Urinary bladder (tissue), 4 donors: ENCODE measurements around the gene UST. TPM values are rescaled to one million over a fixed set of nuclear protein-coding genes. Genes with fewer than 3 reads are reported as not detected.
"Not testable (repeated sequence)": the region's sequence is repeated elsewhere in the genome, so short reads cannot be mapped to it uniquely, and the experiment has no call there.

Experiments
- DNase-seq: peaks from one replicate; pipeline ENCODE4 v3.0.0-alpha.2; 2015; ENCODE audit errors: extremely low spot score
- H3K27ac ChIP-seq: one replicate; pipeline ENCODE4 v1.5.1; 2013; ENCODE audit warnings: low read depth, mild to moderate bottlenecking, moderate library complexity
- H3K36me3 ChIP-seq: one replicate; pipeline ENCODE4 v1.6.1; 2013; ENCODE audit warnings: mild to moderate bottlenecking, moderate library complexity; ENCODE audit not compliant: insufficient read depth
- H3K4me1 ChIP-seq: one replicate; pipeline ENCODE4 v1.6.1; 2013; ENCODE audit warnings: mild to moderate bottlenecking, moderate library complexity; ENCODE audit not compliant: insufficient read depth
- H3K4me3 ChIP-seq: one replicate; pipeline ENCODE4 v1.5.1; 2013; ENCODE audit warnings: low read depth, low read length
- WGBS: extraction: QIAGEN DNeasy Blood & Tissue Kit; methylation state at CpG from one replicate; pipeline ENCODE4 v1.1.7; 2013; 5-methylcytosine and 5-hydroxymethylcytosine counted together
- polyA plus RNA-seq: library from polyadenylated mRNA; stranded (reverse); fragments of 200-250 nt; gene quantifications from one replicate; pipeline ENCODE4 v1.2.3, GENCODE V29; 2013
- total RNA-seq: library from RNA; depleted of rRNA; stranded (reverse); fragments of >200 nt; gene quantifications from one replicate; pipeline ENCODE4 v1.2.3, GENCODE V29; 2014
- donor health status: healthy with polysubstance abuse.
- donor health status: healthy.

UST gene
- total and polyA plus RNA-seq, 2 donors, result 12.4 to 27.8 TPM

- no peak for DNase-seq
- Histone ChIP-seq H3K36me3 (no peaks in the 10 kb centered on the region), H3K27ac (no peak overlapping the region), H3K4me1 (no peaks in the 10 kb centered on the region), H3K4me3 (no peak overlapping the region)
- WGBS, result 96% methylated on average over 4 of the region's 4 CpGs
Measured at GRCh38 chr6:148873154-148873553, 126.3 kb downstream of the UST start.

DNA sequence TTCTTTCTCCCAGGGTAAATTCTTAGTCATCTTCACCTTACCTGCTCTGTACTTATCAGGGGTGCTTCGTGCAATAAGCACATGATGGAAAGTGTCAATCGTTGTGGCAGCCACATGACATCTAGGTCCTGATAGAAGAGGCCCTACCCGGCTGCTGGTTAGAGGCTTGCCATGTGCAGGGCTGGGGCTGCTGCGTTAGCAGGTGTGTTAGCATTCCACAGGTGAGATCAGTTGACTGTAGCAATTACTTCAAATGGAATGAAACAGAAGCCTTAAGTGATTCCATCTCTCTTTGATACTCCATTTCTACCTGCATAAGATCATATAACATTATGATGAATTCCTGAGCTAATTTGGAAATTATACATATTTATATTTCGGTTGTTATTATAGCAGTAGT lies 127.0 kb downstream of the UST start:
- Histone ChIP-seq H3K4me3 (no peak overlapping the region), H3K27ac (no peak overlapping the region), H3K36me3 (no peaks in the 10 kb centered on the region), H3K4me1 (no peaks in the 10 kb centered on the region)
- no peak for DNase-seq
- 85% methylated on average over 5 of the region's 5 CpGs for WGBS

GRCh38 chr6:148874698-148875293 lies 128.0 kb downstream of the UST start:
- Histone ChIP-seq H3K36me3 (no peaks in the 10 kb centered on the region), H3K4me3 (no peak overlapping the region), H3K4me1 (no peaks in the 10 kb centered on the region), H3K27ac (no peak overlapping the region)
- no peak for DNase-seq
- WGBS, result 58% methylated on average over 9 of the region's 9 CpGs

- WGBS, result 73% methylated on average over 5 of the region's 5 CpGs
- Histone ChIP-seq H3K27ac (no peak overlapping the region), H3K4me3 (no peak overlapping the region), H3K4me1 (no peaks in the 10 kb centered on the region), H3K36me3 (no peaks in the 10 kb centered on the region)
- DNase-seq, result no peak
Measured at GRCh38 chr6:148878683-148879082, 131.9 kb downstream of the UST start.

GRCh38 chr6:148880742-148881141 lies 133.9 kb downstream of the UST start:
- not testable (repeated sequence) for DNase-seq, H3K4me1 ChIP-seq, H3K36me3 ChIP-seq, H3K27ac ChIP-seq, H3K4me3 ChIP-seq
- WGBS, result 96% methylated on average over 7 of the region's 7 CpGs

- H3K27ac ChIP-seq, result no peak overlapping the region
- DNase-seq, result no peak
- no peaks in the 10 kb centered on the region for H3K4me1 ChIP-seq
- H3K36me3 ChIP-seq, result no peaks in the 10 kb centered on the region
- 82% methylated on average over 9 of the region's 9 CpGs for WGBS
- no peak overlapping the region for H3K4me3 ChIP-seq
Measured at GRCh38 chr6:148881593-148882311, 134.9 kb downstream of the UST start.

- Histone ChIP-seq H3K4me1 (no peaks in the 10 kb centered on the region), H3K4me3 (no peak overlapping the region), H3K36me3 (no peaks in the 10 kb centered on the region), H3K27ac (no peak overlapping the region)
- WGBS, result 84% methylated on average over 2 of the region's 2 CpGs
- DNase-seq, result no peak
Measured at GRCh38 chr6:148883270-148883669, 136.4 kb downstream of the UST start.

- Histone ChIP-seq H3K27ac (no peak overlapping the region), H3K4me1 (no peaks in the 10 kb centered on the region), H3K36me3 (no peaks in the 10 kb centered on the region), H3K4me3 (no peak overlapping the region)
- no peak for DNase-seq
- 83% methylated on average over 2 of the region's 2 CpGs for WGBS
Measured at GRCh38 chr6:148884461-148884860, 137.6 kb downstream of the UST start.

DNA sequence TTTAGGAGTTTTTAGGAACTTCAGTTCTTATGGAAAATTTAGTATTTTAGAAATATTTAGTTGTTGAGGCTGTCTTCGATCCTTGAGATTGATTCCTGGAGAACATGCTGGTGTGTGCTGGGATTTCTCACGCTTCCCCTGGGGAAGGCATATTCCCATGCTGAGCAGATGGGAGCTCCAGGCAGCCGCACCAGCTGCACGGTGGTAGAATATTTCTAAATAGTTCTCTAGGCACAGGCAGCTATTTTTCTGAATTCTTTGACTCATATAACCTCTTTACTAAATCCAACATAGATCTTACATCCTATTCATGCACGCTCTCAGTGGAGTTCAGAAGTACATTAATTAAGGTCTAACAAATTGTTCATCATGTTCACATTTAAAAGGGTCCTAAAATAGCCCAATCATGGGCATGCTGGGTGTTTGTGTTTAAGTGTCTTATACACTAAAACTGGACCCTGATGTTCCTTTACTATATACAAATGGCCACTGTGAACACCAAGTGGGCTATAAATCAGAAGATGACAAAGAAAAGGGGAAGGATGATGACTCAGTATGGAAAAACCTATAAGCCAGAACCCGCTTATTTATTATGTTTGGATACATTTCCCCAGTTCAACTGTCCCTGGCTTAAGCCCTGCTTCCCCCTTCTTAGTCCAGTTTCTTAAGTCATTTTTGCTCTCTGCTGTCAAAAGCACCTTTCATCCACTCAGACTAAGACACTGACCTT lies 138.5 kb downstream of the UST start:
- no peak for DNase-seq
- no peak overlapping the region for H3K4me3 ChIP-seq
- 76% methylated on average over 6 of the region's 6 CpGs for WGBS
- no peaks in the 10 kb centered on the region for H3K36me3 ChIP-seq
- no peak overlapping the region for H3K27ac ChIP-seq
- H3K4me1 ChIP-seq, result peaks cover 3% of the 10 kb centered on the region

GRCh38 chr6:148885925-148886845 lies 139.4 kb downstream of the UST start:
- no peak for DNase-seq
- Histone ChIP-seq H3K27ac (peak overlapping the region; percentile 32), H3K36me3 (no peaks in the 10 kb centered on the region), H3K4me3 (no peak overlapping the region), H3K4me1 (peaks cover 3% of the 10 kb centered on the region)
- 86% methylated on average over 7 of the region's 7 CpGs for WGBS

DNA sequence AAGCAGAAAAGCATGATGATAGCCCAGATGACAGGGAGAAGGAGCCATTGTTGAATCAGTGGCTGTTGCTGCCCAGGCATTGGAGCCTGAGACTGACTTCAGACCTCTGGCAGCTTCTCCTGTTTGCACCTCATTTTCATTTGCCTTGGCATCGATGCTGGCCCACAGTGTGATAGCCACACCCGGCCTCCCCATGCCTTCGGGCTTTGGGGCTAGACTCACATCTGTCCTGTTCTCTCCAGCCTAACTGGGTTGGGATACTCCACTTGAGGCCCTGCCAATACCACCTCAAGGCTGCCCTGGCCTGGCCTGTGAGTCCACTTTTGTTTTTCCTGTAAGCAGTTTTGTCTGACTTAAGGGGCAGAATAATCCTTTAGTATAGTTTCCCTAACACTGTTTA lies 140.4 kb downstream of the UST start:
- H3K27ac ChIP-seq, result peak overlapping the region; percentile 11
- DNase-seq, result no peak

DNA sequence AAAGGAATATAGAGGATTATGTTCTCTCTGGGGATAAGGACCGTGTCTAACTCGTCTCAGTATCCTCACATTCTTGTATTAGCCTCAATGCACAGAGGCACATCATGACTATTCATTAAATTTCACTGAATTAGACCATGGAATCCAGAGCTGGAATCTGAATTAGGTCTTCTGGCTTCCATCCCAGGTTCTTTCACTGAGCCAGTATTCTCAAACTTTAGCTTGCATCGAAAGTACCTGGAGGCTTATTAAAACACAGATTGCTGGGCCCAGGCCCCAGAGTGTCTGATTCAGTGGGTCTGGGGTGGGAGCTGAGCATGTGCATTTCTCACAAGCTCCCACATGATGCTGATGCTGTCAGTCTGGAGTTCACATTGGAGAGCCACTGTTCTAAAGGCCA lies 142.0 kb downstream of the UST start:
- Histone ChIP-seq H3K36me3 (no peaks in the 10 kb centered on the region), H3K4me1 (peaks cover 3% of the 10 kb centered on the region), H3K27ac (no peak overlapping the region), H3K4me3 (no peak overlapping the region)
- no peak for DNase-seq
- WGBS, result 49% methylated on average over 3 of the region's 3 CpGs

More for the DNA sequence above, 140.4 kb downstream of the UST start:
- Histone ChIP-seq H3K4me1 (peaks cover 3% of the 10 kb centered on the region), H3K4me3 (no peak overlapping the region), H3K36me3 (no peaks in the 10 kb centered on the region)
- 77% methylated on average over 3 of the region's 3 CpGs for whole genome bisulfite sequencing

DNA sequence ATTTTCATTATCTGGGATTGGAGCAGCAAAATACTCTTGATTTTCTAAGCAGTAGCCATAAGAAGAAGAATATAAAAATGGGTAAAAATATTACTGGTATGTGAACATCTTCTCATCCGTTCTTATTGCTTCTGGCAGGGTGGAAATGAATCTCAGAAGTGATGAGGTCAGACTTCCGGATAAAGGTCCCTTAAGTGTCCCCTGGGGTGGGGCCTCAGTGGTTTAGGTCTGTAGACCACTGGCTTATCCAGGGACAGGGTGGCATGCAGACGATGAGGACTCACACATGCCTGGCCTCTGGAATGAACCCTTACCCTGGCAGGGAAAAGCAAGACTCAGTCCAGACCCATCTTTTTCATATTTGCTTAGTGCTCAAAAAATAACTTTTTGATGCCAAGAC lies 143.3 kb downstream of the UST start:
- H3K4me1 ChIP-seq, result peaks cover 3% of the 10 kb centered on the region
- DNase-seq, result no peak
- 44% methylated on average over 3 of the region's 3 CpGs for WGBS
- no peak overlapping the region for H3K27ac ChIP-seq
- no peaks in the 10 kb centered on the region for H3K36me3 ChIP-seq
- H3K4me3 ChIP-seq, result no peak overlapping the region
